Endodermal cell (in vitro differentiated cells): ENCODE measurements around the gene PLEKHA8. TPM values are rescaled to one million over a fixed set of nuclear protein-coding genes. Genes with fewer than 3 reads are reported as not detected.

ENCODE experiments used
- DNase-seq: peaks from one replicate; pipeline ENCODE4 v3.0.0-alpha.2; 2017
- H3K27ac ChIP-seq: 2 replicates; pipeline ENCODE4 v1.5.1; 2013; ENCODE audit warnings: mild to moderate bottlenecking, low read depth, low read length, moderate library complexity
- H3K27me3 ChIP-seq: 2 replicates; pipeline ENCODE4 v1.6.1; 2013; ENCODE audit warnings: mild to moderate bottlenecking, low read length, moderate library complexity; ENCODE audit not compliant: insufficient read depth, control insufficient read depth, poor library complexity, severe bottlenecking
- H3K36me3 ChIP-seq: 2 replicates; pipeline ENCODE4 v1.7.0; 2013; ENCODE audit warnings: mild to moderate bottlenecking, low read length, moderate library complexity; ENCODE audit not compliant: control insufficient read depth, insufficient read depth
- H3K4me1 ChIP-seq: one replicate; pipeline ENCODE4 v1.7.0; 2013; ENCODE audit warnings: low read length; ENCODE audit not compliant: control insufficient read depth, insufficient read depth
- H3K4me3 ChIP-seq: 2 replicates; pipeline ENCODE4 v1.5.1; 2013; ENCODE audit warnings: mild to moderate bottlenecking, low read length, moderate library complexity
- H3K9ac ChIP-seq: 2 replicates; pipeline ENCODE4 v1.6.1; 2013; ENCODE audit warnings: mild to moderate bottlenecking, low read length, moderate library complexity; ENCODE audit not compliant: poor library complexity, severe bottlenecking; ENCODE audit errors: extremely low read depth
- H3K9me3 ChIP-seq: 2 replicates; pipeline ENCODE4 v1.6.1; 2013; ENCODE audit warnings: mild to moderate bottlenecking, low read length, moderate library complexity; ENCODE audit not compliant: control insufficient read depth
- H3K27ac Mint-ChIP-seq: 2 replicates; pipeline ENCODE4 v1.8.0; 2020; ENCODE audit warnings: mixed read lengths
- H3K27me3 Mint-ChIP-seq: 2 replicates; pipeline ENCODE4 v1.8.0; 2021; ENCODE audit warnings: mild to moderate bottlenecking, mixed read lengths; ENCODE audit not compliant: insufficient read depth
- H3K36me3 Mint-ChIP-seq: 2 replicates; pipeline ENCODE4 v1.8.0; 2020; ENCODE audit warnings: low read depth, mixed read lengths
- H3K4me1 Mint-ChIP-seq: 2 replicates; pipeline ENCODE4 v1.8.0; 2020; ENCODE audit warnings: mixed read lengths
- H3K4me3 Mint-ChIP-seq: 2 replicates; pipeline ENCODE4 v1.8.0; 2020; ENCODE audit warnings: mild to moderate bottlenecking, moderate library complexity, mixed read lengths
- H3K9me3 Mint-ChIP-seq: 2 replicates; pipeline ENCODE4 v1.8.0; 2020; ENCODE audit warnings: mild to moderate bottlenecking, mixed read lengths
- WGBS, 2 experiments: methylation state at CpG; one replicate each; pipeline versions ENCODE4 v1.1.5 to v1.1.7; 2013; ENCODE audit warnings: missing lambda C conversion rate in 2 of 2, mixed read lengths in 1 of 2; ENCODE audit not compliant: insufficient coverage in 1 of 2, insufficient read length in 1 of 2; 5-methylcytosine and 5-hydroxymethylcytosine counted together
- total RNA-seq, 2 donors: library from RNA; stranded (reverse); fragmentation: NEBNext Ultra II Directional in 1 of 2; extraction: Animal tissue kit (Norgen Biotek cat#: 25700) in 1 of 2; gene quantifications; 2 replicates in 1 of 2; 3 replicates in 1 of 2; pipeline ENCODE4 v1.2.1, GENCODE V29; 2021
- TF ChIP-seq, protein P1 (sequence below): fragments of 200-600 bp; sonication (generic); conservative IDR thresholded peaks from 2 replicates; pipeline ENCODE4 v1.5.0; 2021; ENCODE audit warnings: antibody characterized with exemption, mild to moderate bottlenecking

The PLEKHA8 gene
- total RNA-seq, 2 donors from 2014 or later, result 37.7 to 42.2 TPM

- peaks cover 18% of the 10 kb centered on the region for H3K36me3 Mint-ChIP-seq
- no peak for DNase-seq
- no peak overlapping the region for H3K27ac ChIP-seq
- peaks cover 22% of the 10 kb centered on the region for H3K36me3 ChIP-seq
- H3K4me3 Mint-ChIP-seq, result no peak overlapping the region
- peak overlapping the region; percentile 95 for H3K4me3 ChIP-seq
- no peaks in the 10 kb centered on the region for H3K27me3 ChIP-seq
- no peaks in the 10 kb centered on the region for H3K9me3 Mint-ChIP-seq
- H3K9me3 ChIP-seq, result no peaks in the 10 kb centered on the region
- peaks cover 2% of the 10 kb centered on the region for H3K4me1 ChIP-seq
- H3K27me3 Mint-ChIP-seq, result no peaks in the 10 kb centered on the region
- peaks cover 28% of the 10 kb centered on the region for H3K4me1 Mint-ChIP-seq
- no peak overlapping the region for H3K9ac ChIP-seq
- H3K27ac Mint-ChIP-seq, result no peak overlapping the region
- TF ChIP-seq, protein P1, sequence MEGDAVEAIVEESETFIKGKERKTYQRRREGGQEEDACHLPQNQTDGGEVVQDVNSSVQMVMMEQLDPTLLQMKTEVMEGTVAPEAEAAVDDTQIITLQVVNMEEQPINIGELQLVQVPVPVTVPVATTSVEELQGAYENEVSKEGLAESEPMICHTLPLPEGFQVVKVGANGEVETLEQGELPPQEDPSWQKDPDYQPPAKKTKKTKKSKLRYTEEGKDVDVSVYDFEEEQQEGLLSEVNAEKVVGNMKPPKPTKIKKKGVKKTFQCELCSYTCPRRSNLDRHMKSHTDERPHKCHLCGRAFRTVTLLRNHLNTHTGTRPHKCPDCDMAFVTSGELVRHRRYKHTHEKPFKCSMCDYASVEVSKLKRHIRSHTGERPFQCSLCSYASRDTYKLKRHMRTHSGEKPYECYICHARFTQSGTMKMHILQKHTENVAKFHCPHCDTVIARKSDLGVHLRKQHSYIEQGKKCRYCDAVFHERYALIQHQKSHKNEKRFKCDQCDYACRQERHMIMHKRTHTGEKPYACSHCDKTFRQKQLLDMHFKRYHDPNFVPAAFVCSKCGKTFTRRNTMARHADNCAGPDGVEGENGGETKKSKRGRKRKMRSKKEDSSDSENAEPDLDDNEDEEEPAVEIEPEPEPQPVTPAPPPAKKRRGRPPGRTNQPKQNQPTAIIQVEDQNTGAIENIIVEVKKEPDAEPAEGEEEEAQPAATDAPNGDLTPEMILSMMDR, result no peak
Observed at GRCh38 chr7:30022991-30023390, 5.2 kb upstream of the PLEKHA8 start.

GRCh38 chr7:30023524-30023923 is 4.7 kb upstream of the PLEKHA8 start:
- Mint-ChIP-seq H3K4me3 (peak overlapping the region; percentile 13), H3K9me3 (no peaks in the 10 kb centered on the region), H3K36me3 (peaks cover 14% of the 10 kb centered on the region), H3K27me3 (no peaks in the 10 kb centered on the region), H3K27ac (no peak overlapping the region), H3K4me1 (peaks cover 28% of the 10 kb centered on the region)
- Histone ChIP-seq H3K4me1 (peaks cover 2% of the 10 kb centered on the region), H3K4me3 (peak overlapping the region; percentile 95), H3K9me3 (no peaks in the 10 kb centered on the region), H3K27ac (no peak overlapping the region), H3K27me3 (no peaks in the 10 kb centered on the region), H3K36me3 (peaks cover 17% of the 10 kb centered on the region), H3K9ac (no peak overlapping the region)
- 90 to 97% methylated on average over 4 to 6 of the region's 6 CpGs for WGBS, 2 experiments
- TF ChIP-seq, protein P1, result no peak
- no peak for DNase-seq

GRCh38 chr7:30026229-30027064 is 1.8 kb upstream of the PLEKHA8 start, which contains the start of gene FKBP14:
TSS of gene FKBP14 (minus strand) at chr7:30026702. CDS start at chr7:30026508, 194 bp downstream.
- peak; percentile 99 for DNase-seq

More at GRCh38 chr7:30026229-30027064, 1.8 kb upstream of the PLEKHA8 start, which contains the start of gene FKBP14:
- H3K4me3 ChIP-seq, result peak within 1 kb of the TSS; percentile 95
- H3K36me3 ChIP-seq, result no peaks in the 10 kb centered on the region
- H3K27me3 ChIP-seq, result no peaks in the 10 kb centered on the region
- Mint-ChIP-seq H3K9me3 (no peaks in the 10 kb centered on the region), H3K27me3 (no peaks in the 10 kb centered on the region), H3K4me1 (peaks cover 28% of the 10 kb centered on the region), H3K36me3 (peaks cover 13% of the 10 kb centered on the region), H3K4me3 (no peak within 1 kb of the TSS), H3K27ac (peak within 1 kb of the TSS; percentile 98)
- TF ChIP-seq, protein P1, result no peak
- peak within 1 kb of the TSS; percentile 56 for H3K27ac ChIP-seq
- WGBS, 2 experiments, result 0% methylated on average over 31 to 35 of the region's 35 CpGs
- H3K4me1 ChIP-seq, result peaks cover 2% of the 10 kb centered on the region
- H3K9ac ChIP-seq, result peak within 1 kb of the TSS; percentile 93
- H3K9me3 ChIP-seq, result no peaks in the 10 kb centered on the region
